Activated T-cell treated with anti-CD3 and anti-CD28 coated beads, Interleukin-2, amount 50 U/mL, for 1 hour (primary cell): Measurements from ENCODE around the gene CFB.
A peak's percentile ranks its signal among the peaks of the same experiment; 100 is the strongest.
"Not testable (repeated sequence)": the region's sequence is repeated elsewhere in the genome, so short reads cannot be mapped to it uniquely, and the experiment has no call there.

Source experiments
- DNase-seq: peaks from one replicate; pipeline ENCODE4 v3.0.0-alpha.2; 2020

Gene CFB

DNA sequence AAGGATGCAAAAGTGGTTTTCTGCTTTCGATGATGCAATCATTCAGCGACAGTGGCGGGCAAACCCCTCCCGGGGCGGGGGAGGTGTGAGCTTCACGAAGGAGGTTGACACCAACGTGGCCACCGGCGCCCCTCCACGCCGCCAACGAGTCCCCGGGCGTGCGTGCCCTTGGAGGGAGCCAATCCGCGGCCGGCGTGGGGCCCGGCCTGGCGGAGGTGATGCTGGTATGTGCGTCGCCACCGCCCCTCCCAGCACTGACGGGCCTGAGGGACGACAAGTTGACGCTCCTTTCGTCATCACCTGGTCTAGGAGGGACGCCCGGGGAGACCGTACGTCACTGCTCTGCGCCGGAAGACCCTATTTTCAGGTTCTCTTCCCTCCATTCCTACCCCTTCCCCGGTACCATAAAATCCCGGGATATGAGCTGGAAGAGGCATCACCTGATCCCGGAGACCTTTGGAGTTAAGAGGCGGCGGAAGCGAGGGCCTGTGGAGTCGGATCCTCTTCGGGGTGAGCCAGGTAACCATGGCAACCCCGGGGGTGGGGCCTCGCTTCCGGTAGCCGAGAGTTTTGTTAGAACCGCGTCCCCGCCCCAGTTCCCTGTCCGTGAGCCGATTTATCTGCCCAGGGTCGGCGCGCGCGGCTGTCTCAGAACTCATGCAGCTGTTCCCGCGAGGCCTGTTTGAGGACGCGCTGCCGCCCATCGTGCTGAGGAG, 26.3 kb downstream of the CFB start, which contains the start of gene DXO:
TSS of gene DXO (minus strand) at position 146 of the 716 bp plus-strand sequence. CDS start 463 bp downstream, outside the sequence.
- DNase-seq, result peak; percentile 98

DNA sequence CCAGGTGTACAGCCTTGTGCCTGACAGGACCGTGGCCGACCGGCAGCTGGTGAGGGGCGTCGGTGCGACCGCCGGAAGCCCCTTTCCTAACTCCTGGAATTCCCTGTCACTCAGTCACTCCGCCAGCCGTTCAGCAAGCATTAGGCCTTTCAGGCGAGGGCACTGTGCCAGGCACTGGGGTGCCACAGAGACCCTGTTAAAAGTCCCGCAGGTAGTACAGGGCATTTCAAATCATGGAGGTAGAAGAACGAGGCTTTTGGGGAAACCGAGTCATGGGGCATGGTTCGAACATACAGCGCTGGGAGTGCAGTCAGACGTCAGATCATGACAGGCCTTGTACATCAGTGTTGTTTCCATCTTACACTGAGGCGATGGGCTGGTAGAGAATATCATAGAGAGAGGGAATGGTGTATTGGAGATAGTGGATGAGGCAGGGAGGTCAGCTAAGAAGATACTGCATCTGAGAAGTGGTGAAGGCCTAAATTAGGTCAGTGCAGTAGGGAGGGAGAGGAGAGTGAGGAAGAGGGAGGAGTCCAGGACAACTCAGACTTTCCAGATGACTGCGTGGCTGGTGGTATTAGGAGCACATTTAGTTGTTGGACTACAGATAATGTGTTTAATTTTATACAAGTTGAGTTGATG, 26.9 kb downstream of the CFB start:
- no peak for DNase-seq

DNA sequence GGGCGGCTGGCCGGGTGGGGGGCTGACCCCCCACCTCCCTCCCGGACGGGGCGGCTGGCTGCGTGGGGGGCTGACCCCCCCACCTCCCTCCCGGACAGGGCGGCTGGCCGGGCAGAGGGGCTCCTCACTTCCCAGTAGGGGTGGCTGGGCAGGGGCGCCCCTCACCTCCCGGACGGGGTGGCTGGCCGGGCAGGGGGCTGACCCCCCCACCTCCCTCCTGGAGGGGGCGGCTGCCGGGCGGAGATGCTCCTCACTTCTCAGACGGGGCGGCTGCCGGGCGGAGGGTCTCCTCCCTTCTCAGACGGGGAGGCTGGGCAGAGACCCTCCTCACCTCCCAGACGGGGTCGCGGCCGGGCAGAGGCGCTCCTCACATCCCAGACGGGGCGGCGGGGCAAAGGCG, 30.2 kb downstream of the CFB start:
- DNase-seq, result not testable (repeated sequence)

DNA sequence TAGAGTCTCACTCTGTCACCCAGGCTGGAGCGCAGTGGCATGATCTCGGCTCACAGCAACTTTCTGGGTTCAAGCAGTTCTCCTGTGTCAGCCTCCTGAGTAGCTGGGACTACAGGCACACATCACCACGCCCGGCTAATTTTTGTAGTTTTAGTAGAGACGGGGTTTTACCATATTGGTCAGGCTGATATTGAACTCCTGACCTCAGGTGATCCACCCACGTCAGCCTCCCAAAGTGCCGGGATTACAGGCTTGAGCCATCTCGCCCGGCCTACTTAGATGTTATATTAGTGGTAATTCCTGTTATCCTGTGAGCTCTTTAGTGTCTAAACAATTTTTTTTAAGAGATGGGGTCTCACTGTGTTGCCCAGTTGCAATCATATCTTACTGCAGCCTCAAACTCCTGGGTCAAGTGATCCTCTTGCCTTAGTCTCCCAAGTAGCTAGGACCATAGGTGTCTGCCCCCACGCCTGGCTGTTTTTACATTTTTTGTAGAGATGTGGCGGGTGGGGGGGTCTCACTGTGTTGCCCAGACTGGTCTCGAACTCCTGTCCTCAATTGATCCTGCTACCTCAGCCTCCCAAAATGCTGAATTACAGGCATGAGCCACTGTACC, 32.0 kb downstream of the CFB start:
- no peak for DNase-seq

DNA sequence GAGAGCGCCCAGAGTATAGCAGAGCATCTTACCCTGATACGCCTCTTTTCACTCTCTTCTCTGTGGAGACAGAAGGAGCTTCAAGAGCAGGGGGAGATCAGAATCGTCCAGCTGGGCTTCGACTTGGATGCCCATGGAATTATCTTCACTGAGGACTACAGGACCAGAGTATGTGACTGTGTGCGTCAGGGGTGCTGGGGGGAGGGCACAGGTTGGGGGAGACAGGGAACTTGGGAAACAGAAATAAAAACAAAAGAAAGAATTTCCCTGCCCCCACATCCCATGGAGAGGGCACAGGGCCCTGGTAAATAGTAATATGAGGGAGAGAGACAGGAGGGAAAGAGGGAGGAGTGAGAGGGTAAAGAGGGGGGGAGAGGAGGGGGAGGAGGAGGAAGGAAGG, 32.9 kb downstream of the CFB start:
- DNase-seq, result no peak

DNA sequence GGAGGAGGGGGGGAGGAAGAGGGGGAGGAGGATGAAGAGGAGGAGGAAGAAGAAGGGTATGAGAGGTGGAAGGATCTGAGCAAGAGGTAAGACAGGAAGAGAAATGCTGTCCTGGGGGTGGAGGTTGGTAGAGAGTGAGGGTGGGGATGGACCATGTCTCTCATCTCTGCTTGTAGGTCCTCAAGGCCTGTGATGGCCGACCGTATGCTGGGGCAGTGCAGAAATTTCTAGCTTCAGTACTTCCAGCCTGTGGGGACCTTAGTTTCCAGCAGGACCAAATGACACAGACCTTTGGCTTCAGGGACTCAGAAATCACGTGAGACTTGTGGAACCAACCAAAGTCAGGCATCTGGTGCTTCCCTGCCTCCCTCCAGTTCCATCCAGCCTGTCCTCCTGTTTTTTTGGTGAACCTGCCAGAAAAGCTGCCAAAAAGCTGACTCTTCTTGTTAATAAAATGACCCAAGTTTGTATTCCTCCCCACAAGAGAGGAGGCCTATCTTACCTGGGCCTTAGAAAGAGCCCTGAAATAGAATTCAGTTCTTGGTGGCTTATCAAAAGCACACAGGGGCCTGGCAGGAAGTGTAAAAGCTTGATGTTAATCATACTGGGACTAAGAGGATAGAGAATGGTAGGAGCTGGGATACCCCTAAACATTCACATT, 33.5 kb downstream of the CFB start:
- no peak for DNase-seq

DNA sequence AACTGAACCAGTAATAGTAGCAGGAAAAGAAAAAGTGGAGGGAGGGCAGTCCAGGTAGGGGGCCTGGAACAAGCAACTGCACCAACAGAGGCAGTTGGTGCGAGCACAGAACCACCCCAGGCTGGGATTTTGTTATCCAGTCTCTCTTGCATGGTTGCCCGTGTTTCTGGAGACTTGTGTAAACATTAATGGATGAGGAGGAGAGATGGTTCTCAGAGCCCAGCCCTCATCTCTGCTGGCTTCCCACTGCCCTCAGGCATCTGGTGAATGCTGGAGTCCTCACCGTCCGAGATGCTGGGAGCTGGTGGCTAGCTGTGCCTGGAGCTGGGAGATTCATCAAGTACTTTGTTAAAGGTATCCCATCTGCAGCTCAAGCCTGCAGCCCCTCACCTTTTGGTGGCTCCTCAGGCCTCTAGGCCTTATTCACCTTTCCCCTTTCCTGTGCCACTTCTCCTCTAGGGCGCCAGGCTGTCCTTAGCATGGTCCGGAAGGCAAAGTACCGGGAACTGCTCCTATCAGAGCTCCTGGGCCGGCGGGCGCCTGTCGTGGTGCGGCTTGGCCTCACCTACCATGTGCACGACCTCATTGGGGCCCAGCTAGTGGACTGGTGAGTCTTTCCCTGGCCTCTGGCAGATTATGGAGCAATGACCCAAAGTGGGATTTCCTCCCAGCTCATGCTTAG, 34.4 kb downstream of the CFB start:
- not testable (repeated sequence) for DNase-seq

DNA sequence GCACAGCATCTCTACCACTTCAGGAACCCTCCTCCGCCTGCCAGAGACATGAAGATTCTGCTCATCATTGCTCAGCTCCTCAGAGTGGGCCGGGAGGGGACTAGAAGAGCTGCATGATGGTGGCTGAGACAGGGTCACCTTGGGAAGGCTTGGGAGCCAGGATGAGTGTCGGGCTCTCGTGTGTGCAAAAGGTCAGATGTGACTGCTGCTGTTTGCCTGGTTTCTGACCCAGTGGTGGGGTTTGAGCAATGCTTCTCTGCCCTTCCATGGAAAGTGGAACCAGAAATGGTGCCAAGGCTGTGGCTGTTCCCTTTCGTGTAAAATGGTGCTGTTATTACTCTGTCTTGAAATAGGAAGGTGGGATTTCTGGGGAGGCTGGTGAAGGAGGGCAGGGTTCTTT, 35.1 kb downstream of the CFB start:
- not testable (repeated sequence) for DNase-seq

DNA sequence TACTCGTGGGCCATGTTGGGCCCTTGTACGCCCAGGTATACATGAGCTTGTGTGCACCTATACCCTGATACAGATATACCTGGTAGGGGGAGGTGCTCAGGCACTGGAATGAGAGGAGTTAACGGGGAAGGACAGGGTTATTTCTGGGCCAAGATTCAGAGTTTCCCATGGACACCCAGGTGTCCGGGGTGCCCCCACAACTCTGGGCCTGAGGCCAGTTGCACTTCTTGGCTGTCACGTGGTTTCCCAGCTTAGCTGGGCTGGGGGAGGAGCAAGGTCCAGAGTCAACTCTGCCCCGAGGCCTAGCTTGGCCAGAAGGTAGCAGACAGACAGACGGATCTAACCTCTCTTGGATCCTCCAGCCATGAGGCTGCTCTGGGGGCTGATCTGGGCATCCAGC, 35.8 kb downstream of the CFB start, which contains the start of gene C4A:
TSS of gene C4A (plus strand) at position 314 of the 400 bp plus-strand sequence. CDS start at position 365, 51 bp downstream.
- not testable (repeated sequence) for DNase-seq

DNA sequence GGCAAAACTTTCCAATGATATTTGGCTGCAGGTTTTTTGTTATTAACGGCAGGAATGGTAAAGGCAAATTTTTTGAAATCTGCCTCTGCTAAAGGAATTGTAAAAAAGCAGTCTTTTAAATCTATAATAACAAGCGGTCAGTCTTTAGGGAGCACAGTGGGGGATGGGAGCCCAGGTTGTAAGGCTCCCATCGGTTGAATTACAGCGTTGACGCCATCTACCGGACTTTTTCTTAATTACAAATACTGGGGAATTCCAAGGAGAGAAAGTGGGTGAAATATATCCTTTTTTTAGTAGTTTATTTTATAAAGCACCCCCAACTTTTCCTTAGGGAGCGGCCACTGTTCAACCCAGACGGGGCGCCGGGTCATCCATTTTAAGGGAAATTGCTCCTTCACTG, 43.5 kb downstream of the CFB start:
- DNase-seq, result not testable (repeated sequence)

DNA sequence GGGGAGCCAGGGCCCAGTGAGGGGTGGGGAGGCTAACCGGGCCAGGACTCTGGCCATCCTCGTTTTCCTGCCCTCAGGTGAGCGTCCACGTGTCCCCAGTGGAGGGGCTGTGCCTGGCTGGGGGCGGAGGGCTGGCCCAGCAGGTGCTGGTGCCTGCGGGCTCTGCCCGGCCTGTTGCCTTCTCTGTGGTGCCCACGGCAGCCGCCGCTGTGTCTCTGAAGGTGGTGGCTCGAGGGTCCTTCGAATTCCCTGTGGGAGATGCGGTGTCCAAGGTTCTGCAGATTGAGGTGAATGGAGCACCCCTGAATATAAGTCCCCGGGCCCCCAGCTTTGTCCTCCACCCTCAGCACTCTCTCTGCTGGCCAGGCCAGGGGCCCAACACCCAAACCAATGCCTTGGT, 48.5 kb downstream of the CFB start:
- not testable (repeated sequence) for DNase-seq

DNA sequence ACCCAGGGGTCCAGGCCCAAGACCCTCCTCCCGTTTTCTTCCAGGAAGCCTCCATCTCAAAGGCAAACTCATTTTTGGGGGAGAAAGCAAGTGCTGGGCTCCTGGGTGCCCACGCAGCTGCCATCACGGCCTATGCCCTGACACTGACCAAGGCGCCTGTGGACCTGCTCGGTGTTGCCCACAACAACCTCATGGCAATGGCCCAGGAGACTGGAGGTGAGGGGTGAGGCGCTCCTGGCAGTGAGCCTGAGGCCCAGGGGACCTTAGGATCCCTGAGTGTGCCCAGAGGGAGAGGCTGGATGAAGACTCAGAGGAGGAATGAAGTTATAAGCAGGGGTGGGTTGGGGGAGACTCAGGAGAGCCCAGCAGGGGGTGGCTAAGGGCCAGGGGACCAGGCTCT, 50.5 kb downstream of the CFB start:
- DNase-seq, result not testable (repeated sequence)
